ENCODE data around the gene OXLD1. TPM values are rescaled to one million over a fixed set of nuclear protein-coding genes. Genes with fewer than 3 reads are reported as not detected.
"Not testable (repeated sequence)": the region's sequence is repeated elsewhere in the genome, so short reads cannot be mapped to it uniquely, and the experiment has no call there.

OXLD1 gene
- total RNA-seq, 1 experiment from 2014 or later, result 106 TPM

- DNase-seq (ENCODE audit: low read depth, low spot score), result no peak
- in situ Hi-C loops (cut with HindIII; ENCODE audit: low pct_unique_long_range_greater_than_20kb, low sequenced_read_pairs), result no loop called here
Observed at GRCh38 chr17:81644976-81645952, 21.1 kb downstream of the OXLD1 start.

- in situ Hi-C loops (cut with HindIII; ENCODE audit: low pct_unique_long_range_greater_than_20kb, low sequenced_read_pairs), result no loop called here
- no peak for DNase-seq (ENCODE audit: low read depth, low spot score)
Observed at GRCh38 chr17:81644496-81644895, 21.9 kb downstream of the OXLD1 start.

GRCh38 chr17:81641825-81642489, 24.4 kb downstream of the OXLD1 start:
- peak; percentile 93 for DNase-seq (ENCODE audit: low read depth, low spot score)
- in situ Hi-C loops (cut with HindIII; ENCODE audit: low pct_unique_long_range_greater_than_20kb, low sequenced_read_pairs), result no loop called here

GRCh38 chr17:81640011-81640410, 26.4 kb downstream of the OXLD1 start:
- no peak for DNase-seq (ENCODE audit: low read depth, low spot score)
- in situ Hi-C loops (cut with HindIII; ENCODE audit: low pct_unique_long_range_greater_than_20kb, low sequenced_read_pairs), result no loop called here

GRCh38 chr17:81638683-81639082, 27.7 kb downstream of the OXLD1 start:
- in situ Hi-C loops (cut with HindIII; ENCODE audit: low pct_unique_long_range_greater_than_20kb, low sequenced_read_pairs), result no loop called here
- DNase-seq (ENCODE audit: low read depth, low spot score), result no peak

- in situ Hi-C loops (cut with HindIII; ENCODE audit: low pct_unique_long_range_greater_than_20kb, low sequenced_read_pairs), result no loop called here
- peak; percentile 96 for DNase-seq (ENCODE audit: low read depth, low spot score)
Observed at GRCh38 chr17:81636505-81637288, 29.7 kb downstream of the OXLD1 start, which contains the start of the genes NPLOC4 and TSPAN10. NPLOC4 (minus strand) TSS chr17:81637112; CDS start chr17:81636930, 182 bp downstream. TSPAN10 (plus strand) TSS chr17:81637196; CDS start chr17:81642413, 5,217 bp downstream.

GRCh38 chr17:81635973-81636504, 30.4 kb downstream of the OXLD1 start:
- in situ Hi-C loops (cut with HindIII; ENCODE audit: low pct_unique_long_range_greater_than_20kb, low sequenced_read_pairs), result no loop called here
- DNase-seq (ENCODE audit: low read depth, low spot score), result peak; percentile 81

- DNase-seq (ENCODE audit: low read depth, low spot score), result no peak
- in situ Hi-C loops (cut with HindIII; ENCODE audit: low pct_unique_long_range_greater_than_20kb, low sequenced_read_pairs), result no loop called here
Observed at GRCh38 chr17:81635431-81635830, 31.0 kb downstream of the OXLD1 start.

- no peak for DNase-seq (ENCODE audit: low read depth, low spot score)
- in situ Hi-C loops (cut with HindIII; ENCODE audit: low pct_unique_long_range_greater_than_20kb, low sequenced_read_pairs), result no loop called here
Observed at GRCh38 chr17:81631482-81631881, 34.9 kb downstream of the OXLD1 start.

- in situ Hi-C loops (cut with HindIII; ENCODE audit: low pct_unique_long_range_greater_than_20kb, low sequenced_read_pairs), result no loop called here
- no peak for DNase-seq (ENCODE audit: low read depth, low spot score)
Observed at GRCh38 chr17:81630274-81630673, 36.1 kb downstream of the OXLD1 start.

GRCh38 chr17:81621494-81622130, 44.8 kb downstream of the OXLD1 start:
- DNase-seq (ENCODE audit: low read depth, low spot score), result peak; percentile 70
- in situ Hi-C loops (cut with HindIII; ENCODE audit: low pct_unique_long_range_greater_than_20kb, low sequenced_read_pairs), result no loop called here

- in situ Hi-C loops (cut with HindIII; ENCODE audit: low pct_unique_long_range_greater_than_20kb, low sequenced_read_pairs); DNase-seq (ENCODE audit: low read depth, low spot score): not testable (repeated sequence)
Observed at GRCh38 chr17:81618307-81618706, 48.1 kb downstream of the OXLD1 start.

- in situ Hi-C loops (cut with HindIII; ENCODE audit: low pct_unique_long_range_greater_than_20kb, low sequenced_read_pairs), result no loop called here
- no peak for DNase-seq (ENCODE audit: low read depth, low spot score)
Observed at GRCh38 chr17:81616877-81617276, 49.5 kb downstream of the OXLD1 start.

GRCh38 chr17:81615401-81615930, 50.9 kb downstream of the OXLD1 start:
- in situ Hi-C loops (cut with HindIII; ENCODE audit: low pct_unique_long_range_greater_than_20kb, low sequenced_read_pairs), result no loop called here
- no peak for DNase-seq (ENCODE audit: low read depth, low spot score)
